Body of pancreas (tissue), 4 donors: ENCODE data around the gene VARS1.

Source experiments
- CTCF ChIP-seq, 7 experiments: fragments of 450-650 bp in 4 of 7; fragments of 200-600 bp in 3 of 7; sonication (generic) in 3 of 7; IDR thresholded peaks; one replicate each; pipeline ENCODE4 v1.5.1; 2016 to 2019; ENCODE audit warnings: antibody characterized with exemption in 7 of 7
- POLR2A ChIP-seq, 3 donors: fragments of 450-650 bp; IDR thresholded peaks; one replicate each; pipeline ENCODE4 v1.6.1; 2016; ENCODE audit warnings: antibody characterized with exemption in 3 of 3, mild to moderate bottlenecking in 2 of 3

GRCh38 chr6:31806470-31807272, 11.1 kb upstream of the VARS1 start, which contains the start of gene LSM2:
- TF ChIP-seq CTCF (IDR thresholded peaks at IDR 0.05) = peak in 4 of 7 experiments; percentile 18 to 35 (median 28)
- TF ChIP-seq POLR2A (IDR thresholded peaks at IDR 0.05) = peak; percentile 72 to 87 (median 81)
